HepG2 (cell line): Measurements from ENCODE around the gene ANAPC2. TPM values are rescaled to one million over a fixed set of nuclear protein-coding genes. Genes with fewer than 3 reads are reported as not detected.
A peak's percentile ranks its signal among the peaks of the same experiment; 100 is the strongest.

ENCODE experiments used
- CAMTA2 ChIP-seq: sonication (generic); formaldehyde crosslinking; IDR thresholded peaks from 2 replicates; pipeline ENCODE4 v1.4.0; 2020; ENCODE audit warnings: mild to moderate bottlenecking, missing genetic modification reagents, borderline replicate concordance
- ETV5 ChIP-seq: IDR thresholded peaks from 2 replicates; pipeline ENCODE4 v1.6.1; 2018; ENCODE audit warnings: missing biosample characterization, missing genetic modification reagents, inconsistent platforms, borderline replicate concordance
- SMC3 ChIP-seq: IDR thresholded peaks from 2 replicates; pipeline ENCODE4 v1.6.1; 2011; ENCODE audit warnings: low read length, improper control_type of control experiment
- STAG1 ChIP-seq: sonication (generic); formaldehyde crosslinking; IDR thresholded peaks from 2 replicates; pipeline ENCODE4 v1.4.0; 2020; ENCODE audit warnings: missing genetic modification reagents
- ZFX ChIP-seq: sonication (generic); formaldehyde crosslinking; IDR thresholded peaks from 2 replicates; pipeline ENCODE4 v1.4.0; 2020; ENCODE audit warnings: mild to moderate bottlenecking, low read depth, missing genetic modification reagents, moderate library complexity
- ZKSCAN1 ChIP-seq: fragments of 150-350 bp; IDR thresholded peaks from 2 replicates; pipeline ENCODE4 v1.6.1; 2014; ENCODE audit warnings: low read length
- ZNF326 ChIP-seq: sonication (generic); formaldehyde crosslinking; IDR thresholded peaks from 2 replicates; pipeline ENCODE4 v1.4.0; 2020; ENCODE audit warnings: missing genetic modification reagents, borderline replicate concordance
- ZNF598 ChIP-seq: sonication (generic); formaldehyde crosslinking; IDR thresholded peaks from 2 replicates; pipeline ENCODE4 v1.5.1; 2020; ENCODE audit warnings: mild to moderate bottlenecking, missing genetic modification reagents, borderline replicate concordance
- ZNF616 ChIP-seq: sonication (generic); formaldehyde crosslinking; IDR thresholded peaks from 2 replicates; pipeline ENCODE4 v1.5.0; 2020; ENCODE audit warnings: low read depth, mild to moderate bottlenecking, missing genetic modification reagents
- polyA plus RNA-seq, 8 experiments: library from polyadenylated mRNA; depleted of rRNA in 3 of 8; stranded (reverse) in 7 of 8; unstranded in 1 of 8; fragments of >200 nt; fragmentation: Illumina TruSeq in 4 of 8; extraction: Trizol in 4 of 8; gene quantifications; 2 replicates each; pipeline versions ENCODE4 v1.2.1 to v1.2.3, GENCODE V29; 2011 to 2016; ENCODE audit warnings: low read depth in 4 of 8, missing spikeins in 1 of 8, mixed read lengths in 1 of 8; ENCODE audit not compliant: insufficient read depth in 1 of 8
- total RNA-seq, 5 experiments: library from RNA; depleted of rRNA; stranded (reverse); fragments of >200 nt; fragmentation: Illumina TruSeq; extraction: Trizol; gene quantifications; 2 replicates each; pipeline ENCODE4 v1.2.3, GENCODE V29; 2016; ENCODE audit warnings: low read depth in 1 of 5
- TF ChIP-seq, protein P1 (sequence below): sonication (generic); formaldehyde crosslinking; IDR thresholded peaks from 2 replicates; pipeline ENCODE4 v1.8.0; 2022; ENCODE audit warnings: missing genetic modification reagents, mild to moderate bottlenecking, inconsistent platforms, borderline replicate concordance
- TF ChIP-seq, protein P2 (sequence below): sonication (generic); formaldehyde crosslinking; IDR thresholded peaks from 2 replicates; pipeline ENCODE4 v1.9.0; 2021; ENCODE audit warnings: mild to moderate bottlenecking, missing genetic modification reagents
- TF ChIP-seq, protein P3 (sequence below): sonication (generic); formaldehyde crosslinking; IDR thresholded peaks from 2 replicates; pipeline ENCODE4 v1.4.0; 2020; ENCODE audit warnings: missing genetic modification reagents
- TF ChIP-seq, protein P4 (sequence below): sonication (generic); formaldehyde crosslinking; IDR thresholded peaks from 2 replicates; pipeline ENCODE4 v1.5.1; 2020; ENCODE audit warnings: mild to moderate bottlenecking, missing genetic modification reagents, moderate library complexity

The ANAPC2 gene
- total and polyA plus RNA-seq, 2 of the 13 experiments (the other 11 are each of a cell fraction or from before 2014, with no cell fraction given): 12.3 to 15.4 TPM

DNA sequence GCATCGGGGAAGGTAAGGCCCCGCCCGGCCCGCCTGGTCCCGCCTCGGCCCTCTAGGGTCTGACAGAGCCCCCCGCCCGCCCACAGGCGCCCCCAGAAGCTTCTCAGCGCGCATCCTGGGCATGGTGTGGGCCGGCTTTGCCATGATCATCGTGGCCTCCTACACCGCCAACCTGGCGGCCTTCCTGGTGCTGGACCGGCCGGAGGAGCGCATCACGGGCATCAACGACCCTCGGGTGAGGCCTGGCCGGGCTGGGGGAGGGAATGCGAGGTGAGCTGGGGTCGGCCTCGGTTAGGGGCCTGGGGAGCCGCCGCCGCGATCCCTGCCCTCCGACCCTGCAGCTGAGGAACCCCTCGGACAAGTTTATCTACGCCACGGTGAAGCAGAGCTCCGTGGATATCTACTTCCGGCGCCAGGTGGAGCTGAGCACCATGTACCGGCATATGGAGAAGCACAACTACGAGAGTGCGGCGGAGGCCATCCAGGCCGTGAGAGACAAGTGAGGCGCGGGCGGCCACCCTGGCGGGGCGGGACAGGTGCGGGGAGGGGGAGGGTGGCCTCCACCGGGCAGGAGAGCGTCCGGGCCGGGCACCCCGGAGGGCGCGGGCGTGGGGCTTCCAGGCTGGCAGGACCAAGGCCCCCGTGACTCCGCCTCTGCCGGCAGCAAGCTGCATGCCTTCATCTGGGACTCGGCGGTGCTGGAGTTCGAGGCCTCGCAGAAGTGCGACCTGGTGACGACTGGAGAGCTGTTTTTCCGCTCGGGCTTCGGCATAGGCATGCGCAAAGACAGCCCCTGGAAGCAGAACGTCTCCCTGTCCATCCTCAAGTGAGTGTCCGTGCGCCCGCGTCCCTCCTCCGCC is 25.6 kb downstream of the ANAPC2 start (continued):
- peak; percentile 14; the same call in 1 of the 2 replicates for TF ChIP-seq SMC3
- no peak for TF ChIP-seq ZNF326 (CRISPR knock-in tag)
- TF ChIP-seq, protein P1, sequence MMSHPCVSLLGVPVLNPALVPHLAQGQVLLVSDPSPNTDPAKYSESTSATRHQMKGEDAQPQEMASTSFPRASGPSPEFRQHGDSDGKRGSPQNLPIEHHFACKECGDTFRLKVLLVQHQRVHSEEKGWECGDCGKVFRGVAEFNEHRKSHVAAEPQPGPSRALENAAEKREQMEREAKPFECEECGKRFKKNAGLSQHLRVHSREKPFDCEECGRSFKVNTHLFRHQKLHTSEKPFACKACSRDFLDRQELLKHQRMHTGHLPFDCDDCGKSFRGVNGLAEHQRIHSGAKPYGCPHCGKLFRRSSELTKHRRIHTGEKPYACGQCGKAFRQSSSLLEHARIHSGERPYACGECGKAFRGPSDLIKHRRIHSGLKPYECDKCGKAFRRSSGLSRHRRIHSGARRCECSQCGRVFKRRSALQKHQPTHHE (CRISPR knock-in tag): no peak
- peak; percentile 65 for TF ChIP-seq ZFX (CRISPR knock-in tag)
- 0 out of 2 replicates have a peak, but pooled peaks have one; percentile 7 for TF ChIP-seq CAMTA2 (CRISPR knock-in tag)
- peak; percentile 49 for TF ChIP-seq STAG1 (CRISPR knock-in tag)
- TF ChIP-seq, protein P2, sequence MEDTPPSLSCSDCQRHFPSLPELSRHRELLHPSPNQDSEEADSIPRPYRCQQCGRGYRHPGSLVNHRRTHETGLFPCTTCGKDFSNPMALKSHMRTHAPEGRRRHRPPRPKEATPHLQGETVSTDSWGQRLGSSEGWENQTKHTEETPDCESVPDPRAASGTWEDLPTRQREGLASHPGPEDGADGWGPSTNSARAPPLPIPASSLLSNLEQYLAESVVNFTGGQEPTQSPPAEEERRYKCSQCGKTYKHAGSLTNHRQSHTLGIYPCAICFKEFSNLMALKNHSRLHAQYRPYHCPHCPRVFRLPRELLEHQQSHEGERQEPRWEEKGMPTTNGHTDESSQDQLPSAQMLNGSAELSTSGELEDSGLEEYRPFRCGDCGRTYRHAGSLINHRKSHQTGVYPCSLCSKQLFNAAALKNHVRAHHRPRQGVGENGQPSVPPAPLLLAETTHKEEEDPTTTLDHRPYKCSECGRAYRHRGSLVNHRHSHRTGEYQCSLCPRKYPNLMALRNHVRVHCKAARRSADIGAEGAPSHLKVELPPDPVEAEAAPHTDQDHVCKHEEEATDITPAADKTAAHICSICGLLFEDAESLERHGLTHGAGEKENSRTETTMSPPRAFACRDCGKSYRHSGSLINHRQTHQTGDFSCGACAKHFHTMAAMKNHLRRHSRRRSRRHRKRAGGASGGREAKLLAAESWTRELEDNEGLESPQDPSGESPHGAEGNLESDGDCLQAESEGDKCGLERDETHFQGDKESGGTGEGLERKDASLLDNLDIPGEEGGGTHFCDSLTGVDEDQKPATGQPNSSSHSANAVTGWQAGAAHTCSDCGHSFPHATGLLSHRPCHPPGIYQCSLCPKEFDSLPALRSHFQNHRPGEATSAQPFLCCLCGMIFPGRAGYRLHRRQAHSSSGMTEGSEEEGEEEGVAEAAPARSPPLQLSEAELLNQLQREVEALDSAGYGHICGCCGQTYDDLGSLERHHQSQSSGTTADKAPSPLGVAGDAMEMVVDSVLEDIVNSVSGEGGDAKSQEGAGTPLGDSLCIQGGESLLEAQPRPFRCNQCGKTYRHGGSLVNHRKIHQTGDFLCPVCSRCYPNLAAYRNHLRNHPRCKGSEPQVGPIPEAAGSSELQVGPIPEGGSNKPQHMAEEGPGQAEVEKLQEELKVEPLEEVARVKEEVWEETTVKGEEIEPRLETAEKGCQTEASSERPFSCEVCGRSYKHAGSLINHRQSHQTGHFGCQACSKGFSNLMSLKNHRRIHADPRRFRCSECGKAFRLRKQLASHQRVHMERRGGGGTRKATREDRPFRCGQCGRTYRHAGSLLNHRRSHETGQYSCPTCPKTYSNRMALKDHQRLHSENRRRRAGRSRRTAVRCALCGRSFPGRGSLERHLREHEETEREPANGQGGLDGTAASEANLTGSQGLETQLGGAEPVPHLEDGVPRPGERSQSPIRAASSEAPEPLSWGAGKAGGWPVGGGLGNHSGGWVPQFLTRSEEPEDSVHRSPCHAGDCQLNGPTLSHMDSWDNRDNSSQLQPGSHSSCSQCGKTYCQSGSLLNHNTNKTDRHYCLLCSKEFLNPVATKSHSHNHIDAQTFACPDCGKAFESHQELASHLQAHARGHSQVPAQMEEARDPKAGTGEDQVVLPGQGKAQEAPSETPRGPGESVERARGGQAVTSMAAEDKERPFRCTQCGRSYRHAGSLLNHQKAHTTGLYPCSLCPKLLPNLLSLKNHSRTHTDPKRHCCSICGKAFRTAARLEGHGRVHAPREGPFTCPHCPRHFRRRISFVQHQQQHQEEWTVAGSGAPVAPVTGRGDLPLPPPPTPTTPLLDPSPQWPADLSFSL (CRISPR knock-in tag): no peak
- TF ChIP-seq, protein P3, sequence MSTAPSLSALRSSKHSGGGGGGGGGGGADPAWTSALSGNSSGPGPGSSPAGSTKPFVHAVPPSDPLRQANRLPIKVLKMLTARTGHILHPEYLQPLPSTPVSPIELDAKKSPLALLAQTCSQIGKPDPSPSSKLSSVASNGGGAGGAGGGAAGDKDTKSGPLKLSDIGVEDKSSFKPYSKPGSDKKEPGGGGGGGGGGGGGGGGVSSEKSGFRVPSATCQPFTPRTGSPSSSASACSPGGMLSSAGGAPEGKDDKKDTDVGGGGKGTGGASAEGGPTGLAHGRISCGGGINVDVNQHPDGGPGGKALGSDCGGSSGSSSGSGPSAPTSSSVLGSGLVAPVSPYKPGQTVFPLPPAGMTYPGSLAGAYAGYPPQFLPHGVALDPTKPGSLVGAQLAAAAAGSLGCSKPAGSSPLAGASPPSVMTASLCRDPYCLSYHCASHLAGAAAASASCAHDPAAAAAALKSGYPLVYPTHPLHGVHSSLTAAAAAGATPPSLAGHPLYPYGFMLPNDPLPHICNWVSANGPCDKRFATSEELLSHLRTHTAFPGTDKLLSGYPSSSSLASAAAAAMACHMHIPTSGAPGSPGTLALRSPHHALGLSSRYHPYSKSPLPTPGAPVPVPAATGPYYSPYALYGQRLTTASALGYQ (CRISPR knock-in tag): no peak
- TF ChIP-seq ZNF598 (CRISPR knock-in tag): 0 out of 2 replicates have a peak, but pooled peaks have one; percentile 18
- TF ChIP-seq ETV5 (CRISPR knock-in tag): peak; percentile 56
- no peak for TF ChIP-seq ZKSCAN1
- 0 out of 2 replicates have a peak, but pooled peaks have one; percentile 50 for TF ChIP-seq ZNF616
- TF ChIP-seq, protein P4, sequence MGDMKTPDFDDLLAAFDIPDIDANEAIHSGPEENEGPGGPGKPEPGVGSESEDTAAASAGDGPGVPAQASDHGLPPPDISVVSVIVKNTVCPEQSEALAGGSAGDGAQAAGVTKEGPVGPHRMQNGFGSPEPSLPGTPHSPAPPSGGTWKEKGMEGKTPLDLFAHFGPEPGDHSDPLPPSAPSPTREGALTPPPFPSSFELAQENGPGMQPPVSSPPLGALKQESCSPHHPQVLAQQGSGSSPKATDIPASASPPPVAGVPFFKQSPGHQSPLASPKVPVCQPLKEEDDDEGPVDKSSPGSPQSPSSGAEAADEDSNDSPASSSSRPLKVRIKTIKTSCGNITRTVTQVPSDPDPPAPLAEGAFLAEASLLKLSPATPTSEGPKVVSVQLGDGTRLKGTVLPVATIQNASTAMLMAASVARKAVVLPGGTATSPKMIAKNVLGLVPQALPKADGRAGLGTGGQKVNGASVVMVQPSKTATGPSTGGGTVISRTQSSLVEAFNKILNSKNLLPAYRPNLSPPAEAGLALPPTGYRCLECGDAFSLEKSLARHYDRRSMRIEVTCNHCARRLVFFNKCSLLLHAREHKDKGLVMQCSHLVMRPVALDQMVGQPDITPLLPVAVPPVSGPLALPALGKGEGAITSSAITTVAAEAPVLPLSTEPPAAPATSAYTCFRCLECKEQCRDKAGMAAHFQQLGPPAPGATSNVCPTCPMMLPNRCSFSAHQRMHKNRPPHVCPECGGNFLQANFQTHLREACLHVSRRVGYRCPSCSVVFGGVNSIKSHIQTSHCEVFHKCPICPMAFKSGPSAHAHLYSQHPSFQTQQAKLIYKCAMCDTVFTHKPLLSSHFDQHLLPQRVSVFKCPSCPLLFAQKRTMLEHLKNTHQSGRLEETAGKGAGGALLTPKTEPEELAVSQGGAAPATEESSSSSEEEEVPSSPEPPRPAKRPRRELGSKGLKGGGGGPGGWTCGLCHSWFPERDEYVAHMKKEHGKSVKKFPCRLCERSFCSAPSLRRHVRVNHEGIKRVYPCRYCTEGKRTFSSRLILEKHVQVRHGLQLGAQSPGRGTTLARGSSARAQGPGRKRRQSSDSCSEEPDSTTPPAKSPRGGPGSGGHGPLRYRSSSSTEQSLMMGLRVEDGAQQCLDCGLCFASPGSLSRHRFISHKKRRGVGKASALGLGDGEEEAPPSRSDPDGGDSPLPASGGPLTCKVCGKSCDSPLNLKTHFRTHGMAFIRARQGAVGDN (CRISPR knock-in tag): peak; percentile 60
